Type B pancreatic cell (in vitro differentiated cells): Measurements from ENCODE around the gene KLHL15. TPM values are rescaled to one million over a fixed set of nuclear protein-coding genes. Genes with fewer than 3 reads are reported as not detected.

Experiments
- DNase-seq: peaks from one replicate; pipeline ENCODE4 v3.0.0; 2021; ENCODE audit warnings: mixed read lengths; ENCODE audit not compliant: unreplicated experiment; ENCODE audit errors: extremely low spot score
- H3K27ac Mint-ChIP-seq: 2 replicates; pipeline ENCODE4 v1.8.0; 2021; ENCODE audit warnings: mild to moderate bottlenecking, mixed read lengths
- H3K27me3 Mint-ChIP-seq: 2 replicates; pipeline ENCODE4 v1.8.0; 2021; ENCODE audit warnings: mixed read lengths
- H3K36me3 Mint-ChIP-seq: 2 replicates; pipeline ENCODE4 v1.8.0; 2021; ENCODE audit warnings: mixed read lengths
- H3K4me1 Mint-ChIP-seq: one replicate; pipeline ENCODE4 v1.8.0; 2021; ENCODE audit warnings: mixed read lengths; ENCODE audit not compliant: unreplicated experiment
- H3K4me3 Mint-ChIP-seq: 2 replicates; pipeline ENCODE4 v1.8.0; 2021; ENCODE audit warnings: mild to moderate bottlenecking, mixed read lengths
- H3K9me3 Mint-ChIP-seq: 2 replicates; pipeline ENCODE4 v1.8.0; 2021; ENCODE audit warnings: mixed read lengths
- total RNA-seq: library from RNA; stranded (reverse); gene quantifications from 2 replicates; pipeline ENCODE4 v1.2.1, GENCODE V29; 2021; ENCODE audit warnings: low replicate concordance
- TF ChIP-seq, protein P1 (sequence below): fragments of 200-600 bp; sonication (generic); conservative IDR thresholded peaks from 2 replicates; pipeline ENCODE4 v1.5.0; 2021; ENCODE audit warnings: antibody characterized with exemption, mild to moderate bottlenecking

The KLHL15 gene
- total RNA-seq, 1 donor from 2014 or later = 17.6 TPM

DNA sequence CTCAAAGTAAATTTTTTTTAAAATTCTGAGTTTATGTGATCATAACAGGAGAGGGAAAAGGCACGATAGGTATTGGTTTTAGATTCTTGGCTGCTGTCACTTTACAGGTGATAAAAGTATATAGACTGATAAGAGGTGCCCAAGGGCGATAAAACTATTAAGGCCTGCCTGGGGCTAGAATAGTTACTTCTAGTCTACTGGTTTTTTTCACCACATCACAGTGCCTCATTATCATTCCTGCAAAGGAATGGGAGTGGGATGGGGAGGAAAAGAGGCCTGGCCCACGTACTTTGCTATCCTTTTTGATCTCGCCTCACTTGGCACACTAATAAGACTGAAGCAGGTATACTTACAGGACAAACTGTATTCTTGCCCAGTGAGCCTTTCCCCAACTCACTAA is 72.6 kb downstream of the KLHL15 start:
- Mint-ChIP-seq H3K27ac (no peak overlapping the region), H3K4me3 (no peak overlapping the region), H3K9me3 (no peaks in the 10 kb centered on the region), H3K27me3 (no peaks in the 10 kb centered on the region), H3K4me1 (peaks cover 8% of the 10 kb centered on the region), H3K36me3 (no peaks in the 10 kb centered on the region)
- no peak for DNase-seq
- TF ChIP-seq, protein P1, sequence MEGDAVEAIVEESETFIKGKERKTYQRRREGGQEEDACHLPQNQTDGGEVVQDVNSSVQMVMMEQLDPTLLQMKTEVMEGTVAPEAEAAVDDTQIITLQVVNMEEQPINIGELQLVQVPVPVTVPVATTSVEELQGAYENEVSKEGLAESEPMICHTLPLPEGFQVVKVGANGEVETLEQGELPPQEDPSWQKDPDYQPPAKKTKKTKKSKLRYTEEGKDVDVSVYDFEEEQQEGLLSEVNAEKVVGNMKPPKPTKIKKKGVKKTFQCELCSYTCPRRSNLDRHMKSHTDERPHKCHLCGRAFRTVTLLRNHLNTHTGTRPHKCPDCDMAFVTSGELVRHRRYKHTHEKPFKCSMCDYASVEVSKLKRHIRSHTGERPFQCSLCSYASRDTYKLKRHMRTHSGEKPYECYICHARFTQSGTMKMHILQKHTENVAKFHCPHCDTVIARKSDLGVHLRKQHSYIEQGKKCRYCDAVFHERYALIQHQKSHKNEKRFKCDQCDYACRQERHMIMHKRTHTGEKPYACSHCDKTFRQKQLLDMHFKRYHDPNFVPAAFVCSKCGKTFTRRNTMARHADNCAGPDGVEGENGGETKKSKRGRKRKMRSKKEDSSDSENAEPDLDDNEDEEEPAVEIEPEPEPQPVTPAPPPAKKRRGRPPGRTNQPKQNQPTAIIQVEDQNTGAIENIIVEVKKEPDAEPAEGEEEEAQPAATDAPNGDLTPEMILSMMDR = no peak

DNA sequence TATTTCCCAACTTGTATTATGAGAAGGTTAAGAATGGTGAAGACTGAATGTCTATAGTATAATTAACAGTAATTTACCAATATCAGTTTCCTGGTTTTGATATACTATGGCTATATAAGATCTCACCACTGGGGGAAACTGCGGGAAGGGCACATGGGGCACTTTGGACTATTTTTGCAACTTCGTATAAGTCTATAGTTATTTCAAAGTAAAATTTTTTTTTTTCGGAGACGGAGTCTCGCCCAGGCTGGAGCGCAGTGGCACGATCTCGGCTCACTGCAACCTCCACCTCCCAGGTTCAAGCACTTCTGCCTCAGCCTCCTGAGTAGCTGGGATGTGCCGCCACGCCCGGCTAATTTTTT is 73.1 kb downstream of the KLHL15 start:
- Mint-ChIP-seq H3K27me3 (no peaks in the 10 kb centered on the region), H3K27ac (no peak overlapping the region), H3K9me3 (no peaks in the 10 kb centered on the region), H3K4me3 (no peak overlapping the region), H3K4me1 (peaks cover 8% of the 10 kb centered on the region), H3K36me3 (no peaks in the 10 kb centered on the region)
- peak; percentile 22 for DNase-seq
- TF ChIP-seq, protein P1 = peak; percentile 57

DNA sequence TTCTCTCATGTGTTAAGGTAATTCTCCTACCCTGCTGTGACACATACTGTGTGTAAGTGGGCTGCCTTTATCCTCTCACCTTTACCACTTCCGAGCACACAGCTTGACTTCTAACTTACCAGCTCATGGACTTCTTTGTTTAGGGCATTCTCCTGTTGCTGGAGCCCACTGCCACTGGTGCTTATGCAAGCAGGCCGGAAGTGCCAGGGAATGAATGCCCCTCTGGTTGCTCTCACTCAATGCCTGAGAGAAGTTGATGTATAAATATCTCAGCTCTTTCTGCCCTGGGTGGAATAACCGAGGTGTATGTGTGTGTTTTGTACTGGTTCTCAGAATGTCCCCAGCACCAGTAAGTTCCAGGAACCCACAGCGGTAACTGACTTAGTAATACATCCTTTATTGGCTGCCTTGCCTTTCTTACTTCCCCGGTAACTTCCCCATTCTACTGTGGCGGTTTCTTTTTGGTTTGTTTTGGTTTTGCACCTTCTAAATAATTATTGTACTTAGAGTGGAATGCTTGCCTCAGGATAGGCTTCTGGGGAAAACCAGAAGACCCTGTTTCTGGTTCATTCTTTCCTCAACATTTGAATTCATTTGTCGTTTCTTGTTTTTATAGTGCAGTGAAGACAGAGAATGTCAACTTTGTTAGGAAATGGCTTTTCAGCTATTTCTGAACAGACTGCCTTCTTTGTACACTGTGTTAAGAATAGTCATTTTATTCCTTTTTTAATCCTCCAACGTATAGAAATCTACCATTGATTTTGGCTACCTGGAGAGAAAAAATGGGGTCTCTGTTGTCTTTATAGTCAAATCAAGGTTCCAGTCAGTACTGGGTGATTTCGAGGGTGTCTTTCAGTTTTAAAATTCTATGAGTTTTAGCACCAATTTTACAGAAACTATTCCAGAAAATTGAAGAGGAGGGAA is 73.7 kb downstream of the KLHL15 start:
- peak; percentile 27 for DNase-seq
- Mint-ChIP-seq H3K4me1 (peaks cover 8% of the 10 kb centered on the region), H3K27me3 (no peaks in the 10 kb centered on the region), H3K27ac (peak overlapping the region; percentile 46), H3K4me3 (peak overlapping the region; percentile 57), H3K9me3 (no peaks in the 10 kb centered on the region), H3K36me3 (no peaks in the 10 kb centered on the region)
- TF ChIP-seq, protein P1 = no peak

DNA sequence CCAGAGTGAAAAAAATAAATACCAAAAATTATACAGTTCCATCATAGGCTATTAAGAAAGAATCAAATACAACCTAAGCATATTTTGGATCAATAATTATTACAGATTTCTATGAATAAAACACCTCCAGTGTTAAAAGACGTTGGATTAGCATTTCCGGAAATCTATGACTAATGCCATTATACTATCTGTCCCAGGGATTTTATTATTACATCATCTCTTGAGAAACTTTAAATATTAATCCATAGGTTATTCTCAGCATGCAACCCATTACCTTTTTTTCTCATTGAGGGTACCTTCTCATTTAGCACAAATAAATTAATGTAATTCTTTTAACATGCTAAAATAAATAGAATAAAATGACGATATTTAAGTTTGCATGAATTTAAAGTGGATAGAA is 74.6 kb downstream of the KLHL15 start:
- no peak overlapping the region for H3K27ac Mint-ChIP-seq
- H3K36me3 Mint-ChIP-seq = no peaks in the 10 kb centered on the region
- peaks cover 8% of the 10 kb centered on the region for H3K4me1 Mint-ChIP-seq
- no peak overlapping the region for H3K4me3 Mint-ChIP-seq
- H3K27me3 Mint-ChIP-seq = no peaks in the 10 kb centered on the region
- TF ChIP-seq, protein P1 = no peak
- no peaks in the 10 kb centered on the region for H3K9me3 Mint-ChIP-seq
- DNase-seq = no peak

DNA sequence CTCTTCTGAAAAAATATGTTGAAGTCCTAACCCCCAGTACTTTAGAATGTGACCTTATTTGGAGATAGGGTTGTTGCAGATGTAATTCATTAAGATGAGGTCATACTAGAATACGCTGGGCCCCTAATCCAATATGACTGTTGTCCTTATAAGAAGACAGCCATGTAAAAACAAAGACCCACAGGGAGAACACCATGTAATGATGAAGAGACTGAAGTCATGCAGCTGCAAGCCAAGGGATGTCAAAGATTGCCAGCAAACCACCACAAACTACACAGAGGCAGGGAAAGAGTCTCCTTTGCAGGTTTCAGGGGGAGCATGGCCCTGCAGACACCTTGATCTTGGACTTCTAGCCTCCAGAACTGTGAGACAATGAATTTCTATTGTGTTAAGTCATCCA is 81.8 kb downstream of the KLHL15 start:
- no peak overlapping the region for H3K27ac Mint-ChIP-seq
- H3K27me3 Mint-ChIP-seq = peaks cover 5% of the 10 kb centered on the region
- H3K4me1 Mint-ChIP-seq = peaks cover 13% of the 10 kb centered on the region

More for the DNA sequence above, 81.8 kb downstream of the KLHL15 start:
- DNase-seq = no peak
- Mint-ChIP-seq H3K9me3 (no peaks in the 10 kb centered on the region), H3K36me3 (no peaks in the 10 kb centered on the region), H3K4me3 (no peak overlapping the region)
- TF ChIP-seq, protein P1 = no peak
